NCI-H1105 (cell line): ENCODE data around the gene RALGPS2.

Experiments
- DNase-seq: peaks from one replicate; lab custom pipeline; 2025; lab: John Stamatoyannopoulos, UW

RALGPS2 gene

GRCh38 chr1:178724728-178725465 is at the start of gene RALGPS2:
TSS of gene RALGPS2 (plus strand) at chr1:178725244. CDS start at chr1:178776765, 51,521 bp downstream.
- DNase-seq = peak; percentile 47

GRCh38 chr1:178679237-178679636 is 45.8 kb upstream of the RALGPS2 start:
- no peak for DNase-seq

GRCh38 chr1:178682429-178682828 is 42.6 kb upstream of the RALGPS2 start:
- DNase-seq = no peak

- DNase-seq = no peak
Observed at GRCh38 chr1:178682886-178683285, 42.2 kb upstream of the RALGPS2 start.

GRCh38 chr1:178683291-178683690 is 41.8 kb upstream of the RALGPS2 start:
- no peak for DNase-seq

GRCh38 chr1:178684111-178684510 is 40.9 kb upstream of the RALGPS2 start:
- DNase-seq = no peak

GRCh38 chr1:178684542-178685000 is 40.5 kb upstream of the RALGPS2 start:
- DNase-seq = no peak

GRCh38 chr1:178686407-178686806 is 38.6 kb upstream of the RALGPS2 start:
- DNase-seq = no peak

- DNase-seq = no peak
Observed at GRCh38 chr1:178688244-178688643, 36.8 kb upstream of the RALGPS2 start.

- DNase-seq = no peak
Observed at GRCh38 chr1:178689769-178690168, 35.3 kb upstream of the RALGPS2 start.

- DNase-seq = no peak
Observed at GRCh38 chr1:178690496-178690895, 34.5 kb upstream of the RALGPS2 start.

- no peak for DNase-seq
Observed at GRCh38 chr1:178692564-178693327, 32.3 kb upstream of the RALGPS2 start.

- DNase-seq = no peak
Observed at GRCh38 chr1:178693366-178693765, 31.7 kb upstream of the RALGPS2 start.

- DNase-seq = no peak
Observed at GRCh38 chr1:178694923-178695525, 30.0 kb upstream of the RALGPS2 start.

GRCh38 chr1:178702146-178702545 is 22.9 kb upstream of the RALGPS2 start:
- DNase-seq = no peak

GRCh38 chr1:178704833-178705232 is 20.2 kb upstream of the RALGPS2 start:
- DNase-seq = no peak

GRCh38 chr1:178706432-178706831 is 18.6 kb upstream of the RALGPS2 start:
- DNase-seq = no peak

GRCh38 chr1:178713259-178713658 is 11.8 kb upstream of the RALGPS2 start:
- no peak for DNase-seq

- DNase-seq = no peak
Observed at GRCh38 chr1:178714453-178714852, 10.6 kb upstream of the RALGPS2 start.

GRCh38 chr1:178716111-178716510 is 8.9 kb upstream of the RALGPS2 start:
- no peak for DNase-seq

- DNase-seq = no peak
Observed at GRCh38 chr1:178718520-178718919, 6.5 kb upstream of the RALGPS2 start.

GRCh38 chr1:178723546-178723945 is 1.5 kb upstream of the RALGPS2 start:
- DNase-seq = no peak

GRCh38 chr1:178724376-178724727 is 692 bp upstream of the RALGPS2 start:
- no peak for DNase-seq
